Adipose tissue (tissue), 3 donors: ENCODE results near the gene GRAMD4. TPM values are rescaled to one million over a fixed set of nuclear protein-coding genes. Genes with fewer than 3 reads are reported as not detected.

ENCODE experiments used
- H3K27ac ChIP-seq: one replicate; pipeline ENCODE4 v1.5.1; 2013; ENCODE audit warnings: low read depth, low read length
- WGBS, 3 donors: extraction: QIAGEN DNeasy Blood & Tissue Kit; methylation state at CpG; one replicate each; pipeline ENCODE4 v1.1.7; 2013; 5-methylcytosine and 5-hydroxymethylcytosine counted together
- polyA plus RNA-seq, 3 donors: library from polyadenylated mRNA; stranded (reverse); fragments of 200-250 nt; gene quantifications; one replicate each; pipeline ENCODE4 v1.2.3, GENCODE V29; 2013
- donor health status: healthy with polysubstance abuse.
- donor health status: Bipolar disorder and iron deficiency.
- donor health status: healthy.

GRAMD4 gene
- polyA plus RNA-seq, 3 donors: 12.0 to 23.9 (median 12.1) TPM

DNA sequence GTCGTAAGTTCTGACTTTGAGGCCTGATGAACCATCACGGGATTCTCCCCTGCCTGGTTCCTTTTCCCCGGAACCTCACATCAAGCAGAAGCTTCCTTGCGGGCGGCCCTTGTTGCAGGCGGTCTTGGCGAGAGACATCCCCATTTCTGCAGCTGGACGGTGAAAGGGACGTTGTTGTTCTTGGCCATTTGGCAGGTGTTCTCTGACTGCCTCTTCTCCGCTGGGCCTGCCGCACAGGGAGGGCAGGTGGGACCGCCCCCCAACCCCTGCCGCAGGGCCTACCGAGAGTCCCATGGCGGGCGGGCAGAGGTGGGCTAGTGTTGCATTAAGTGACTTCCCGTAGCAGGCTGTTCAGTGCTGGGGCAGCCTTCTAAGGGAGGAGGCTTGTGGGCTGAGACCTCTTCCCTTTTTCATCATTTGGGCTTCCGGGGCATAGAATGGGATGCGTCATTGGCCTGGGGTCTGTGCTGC is 26.9 kb upstream of the GRAMD4 start:
- H3K27ac ChIP-seq: no peak overlapping the region
- 45 to 86% (median 65%) methylated on average over 18 to 19 of the region's 19 CpGs for WGBS, 3 donors

DNA sequence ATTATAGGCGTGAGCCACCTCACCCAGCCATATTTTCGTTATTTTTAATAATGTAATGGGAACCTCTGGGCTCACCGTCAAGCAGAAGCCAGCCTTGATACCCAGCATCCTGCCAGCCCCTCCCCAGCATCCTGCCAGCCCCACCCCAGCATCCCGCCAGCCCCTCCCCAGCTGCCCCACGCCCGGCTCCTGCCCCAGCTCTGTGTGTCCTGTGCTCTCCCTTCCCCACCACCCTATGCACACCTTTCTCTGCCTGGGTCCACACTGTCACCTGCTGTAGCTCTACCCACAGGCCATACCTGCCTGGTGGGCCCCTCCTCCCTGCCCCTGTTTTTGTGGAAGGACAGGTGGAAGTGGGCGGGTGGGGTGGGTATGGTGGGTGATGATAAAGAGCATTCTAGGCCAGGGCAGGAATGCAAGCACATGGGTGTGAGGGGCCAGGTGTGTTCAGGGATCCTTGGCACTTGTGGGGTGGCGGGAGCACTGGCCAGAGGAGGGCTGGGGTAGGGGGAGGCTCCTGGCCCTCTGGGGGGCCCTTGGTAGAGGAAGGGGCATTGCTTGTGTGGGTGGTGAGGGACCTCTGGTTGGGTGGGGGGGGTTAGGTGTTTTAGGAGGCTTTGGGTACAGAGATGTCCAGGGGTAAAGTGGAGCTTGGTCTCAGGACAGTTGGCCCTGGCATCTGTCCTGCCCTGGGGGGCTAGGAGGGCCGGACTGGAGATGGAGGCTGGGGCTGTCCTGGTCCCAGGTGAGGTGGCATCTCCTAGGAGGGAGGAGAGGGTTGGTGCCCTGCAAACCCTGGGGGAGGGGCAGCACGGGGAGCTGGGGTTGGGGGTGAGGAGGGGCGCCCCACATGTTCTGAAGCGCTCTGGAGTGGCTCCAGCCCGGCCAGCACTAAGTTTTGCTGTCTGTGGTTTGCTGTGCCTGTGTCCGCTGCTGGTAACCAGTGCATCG is 25.9 kb upstream of the GRAMD4 start:
- H3K27ac ChIP-seq: no peak overlapping the region
- WGBS, 3 donors: 78 to 92% (median 81%) methylated on average over 15 of the region's 15 CpGs

DNA sequence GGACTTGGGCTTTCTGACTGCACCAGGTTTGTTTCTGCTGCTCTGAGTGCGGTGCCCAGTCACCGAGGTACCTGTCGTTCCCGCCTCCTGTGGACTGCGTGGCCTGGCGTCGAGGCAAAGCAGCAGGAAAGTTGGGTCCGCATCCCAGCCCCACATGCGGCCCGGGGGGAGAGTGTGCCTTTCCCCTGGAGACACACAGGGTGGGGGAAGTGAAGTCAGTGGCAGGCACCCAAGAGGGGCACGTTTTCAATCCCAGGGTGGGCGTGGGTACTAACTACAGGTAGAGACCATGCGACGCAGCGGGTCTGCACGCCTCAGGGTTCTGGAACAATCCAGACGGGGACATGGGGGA is 25.3 kb upstream of the GRAMD4 start:
- 92 to 95% (median 93%) methylated on average over 17 of the region's 17 CpGs for WGBS, 3 donors
- H3K27ac ChIP-seq: no peak overlapping the region

DNA sequence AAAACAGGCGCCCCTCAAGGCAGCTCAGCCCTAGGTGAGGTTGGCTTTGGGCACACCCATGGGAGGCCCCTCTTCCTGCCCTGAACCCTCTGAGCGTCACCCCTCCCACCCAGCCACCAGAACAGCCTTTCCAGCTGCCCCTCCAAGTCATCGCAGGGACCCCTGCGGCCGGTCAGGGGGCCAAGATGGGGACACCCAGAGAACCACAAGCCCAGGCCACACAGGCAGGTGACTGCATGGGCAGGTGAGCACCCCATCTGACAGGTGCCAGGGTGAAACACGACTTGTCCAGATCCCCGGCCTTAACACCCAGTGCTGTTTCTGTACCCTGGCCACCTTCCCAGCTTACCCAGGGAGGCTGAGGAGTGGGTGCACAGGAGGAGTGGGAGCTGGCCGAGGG is 24.6 kb upstream of the GRAMD4 start:
- H3K27ac ChIP-seq: no peak overlapping the region
- WGBS, 3 donors: 89 to 91% (median 90%) methylated on average over 8 of the region's 8 CpGs

DNA sequence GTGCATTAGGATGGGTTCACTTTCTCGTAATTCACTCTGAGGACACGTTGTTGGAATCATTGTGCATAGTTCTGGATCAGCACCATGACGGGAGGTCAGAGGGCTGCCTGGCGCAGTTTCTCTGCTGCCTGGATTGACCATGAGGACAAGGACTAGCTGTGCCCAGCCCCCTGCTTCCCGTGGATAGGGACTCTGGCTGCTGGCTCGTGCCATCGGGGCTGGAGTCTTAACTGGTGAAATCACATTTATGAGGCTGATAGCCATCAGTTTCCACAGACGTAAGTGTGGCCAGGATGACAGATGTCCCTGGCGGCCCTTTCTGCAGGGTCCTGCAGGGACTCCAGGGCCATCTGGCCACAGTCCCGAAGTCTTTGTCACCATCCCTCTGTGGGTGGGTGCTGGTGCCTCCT is 24.1 kb upstream of the GRAMD4 start:
- 47 to 75% (median 57%) methylated on average over 10 of the region's 10 CpGs for WGBS, 3 donors
- H3K27ac ChIP-seq: no peak overlapping the region

DNA sequence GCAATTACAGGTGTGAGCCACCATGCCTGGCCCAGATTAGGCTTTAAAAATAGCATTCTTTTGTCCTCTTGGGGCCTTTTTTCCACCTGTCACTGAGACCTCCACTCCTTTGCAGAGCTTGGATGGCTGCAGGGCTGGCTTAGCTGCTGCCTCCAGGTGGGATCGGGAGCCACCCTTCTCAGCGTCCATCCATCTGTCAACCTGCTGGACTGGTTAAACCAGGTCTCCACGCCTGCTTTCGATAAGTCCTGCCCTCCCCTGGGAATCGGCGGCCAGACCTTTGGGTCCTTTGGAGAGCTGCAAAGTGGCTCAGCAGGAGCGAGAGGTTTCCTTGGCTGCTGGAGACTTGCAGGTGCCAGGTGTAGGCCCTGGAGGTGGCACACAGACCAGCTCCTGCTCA is 23.4 kb upstream of the GRAMD4 start:
- WGBS, 3 donors: 29 to 79% (median 78%) methylated on average over 7 of the region's 7 CpGs
- no peak overlapping the region for H3K27ac ChIP-seq

DNA sequence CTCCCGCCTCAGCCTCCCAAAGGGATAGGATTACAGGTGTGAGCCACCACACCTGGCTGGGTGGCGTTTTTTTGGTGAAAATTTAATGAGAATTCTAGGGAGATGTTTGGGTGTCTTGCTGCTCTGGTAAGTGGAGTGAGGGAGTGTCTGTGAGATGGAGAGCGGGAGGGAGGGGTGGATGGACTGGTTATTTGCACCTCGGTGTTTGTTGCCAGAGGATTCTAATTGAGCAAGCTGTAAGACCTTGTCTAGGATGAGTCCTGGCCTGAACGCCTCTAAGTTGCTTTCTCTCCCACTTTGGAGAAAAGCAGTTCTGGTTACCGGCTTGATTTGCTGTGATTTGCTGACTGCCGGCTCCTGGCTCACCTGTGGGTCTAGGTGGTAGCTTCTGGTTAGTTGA is 22.0 kb upstream of the GRAMD4 start:
- WGBS, 3 donors: 87 to 92% (median 87%) methylated on average over 7 of the region's 7 CpGs

DNA sequence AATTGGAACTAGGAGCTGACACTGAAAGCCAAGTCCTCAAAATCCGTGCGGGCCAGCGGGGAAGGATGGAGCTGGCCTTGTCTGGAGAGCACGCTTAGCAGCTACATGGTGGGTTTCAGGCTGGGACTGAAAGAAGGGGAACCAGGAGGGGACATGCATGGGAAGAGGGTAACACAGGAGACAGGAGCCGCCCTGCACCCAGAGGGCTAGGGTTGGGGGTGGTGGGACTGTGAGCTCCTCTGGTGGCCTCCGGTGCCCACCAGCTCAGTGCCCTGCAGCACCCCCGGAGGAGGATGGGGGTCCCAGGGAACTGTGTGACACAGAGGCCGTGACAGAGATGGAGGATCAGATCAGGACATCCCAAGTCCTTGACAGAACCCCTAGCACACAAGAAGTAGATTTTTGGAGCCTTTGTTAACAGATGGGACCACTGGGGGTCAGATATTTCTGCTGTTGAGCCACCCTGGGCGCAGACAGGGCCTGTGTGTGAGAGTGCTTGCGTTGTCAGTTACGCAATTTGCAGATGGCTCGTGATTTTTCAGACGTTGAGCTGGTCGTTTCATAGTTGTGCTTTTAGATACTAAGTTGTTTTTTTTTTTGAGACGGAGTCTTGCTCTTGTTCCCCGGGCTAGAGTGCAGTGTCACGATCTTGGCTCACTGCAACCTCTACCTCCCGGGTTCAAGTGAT is 21.3 kb upstream of the GRAMD4 start:
- WGBS, 3 donors: 62 to 87% (median 64%) methylated on average over 18 of the region's 18 CpGs
- no peak overlapping the region for H3K27ac ChIP-seq

More for the DNA sequence above, 22.0 kb upstream of the GRAMD4 start:
- H3K27ac ChIP-seq: no peak overlapping the region

DNA sequence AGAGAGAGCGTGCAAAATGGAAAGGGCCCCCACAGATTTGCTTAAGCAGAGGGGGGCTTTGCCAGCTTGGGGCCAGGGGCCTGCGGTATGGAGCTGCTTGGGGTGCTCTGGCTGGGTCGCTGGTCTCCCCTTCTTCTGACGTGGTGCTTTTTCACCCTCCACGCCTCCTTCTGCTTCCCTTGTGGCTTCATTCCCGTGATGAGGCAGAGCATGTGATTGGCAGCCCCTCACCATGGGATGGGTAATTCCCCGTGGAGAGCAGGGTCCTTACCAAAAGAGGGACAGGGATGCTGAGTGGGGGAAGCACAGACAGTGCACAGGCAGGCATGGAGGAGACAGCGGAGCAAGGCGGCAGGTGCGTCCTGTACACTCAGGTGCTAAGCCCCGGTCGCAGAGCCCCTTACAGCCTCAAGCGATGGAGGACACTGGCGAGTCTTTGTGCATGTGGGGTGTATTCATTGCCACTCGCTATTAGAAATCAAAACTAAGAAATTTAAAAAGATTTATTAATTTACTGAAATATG is 19.9 kb upstream of the GRAMD4 start:
- WGBS, 3 donors: 67 to 80% (median 73%) methylated on average over 15 of the region's 15 CpGs
- H3K27ac ChIP-seq: no peak overlapping the region

DNA sequence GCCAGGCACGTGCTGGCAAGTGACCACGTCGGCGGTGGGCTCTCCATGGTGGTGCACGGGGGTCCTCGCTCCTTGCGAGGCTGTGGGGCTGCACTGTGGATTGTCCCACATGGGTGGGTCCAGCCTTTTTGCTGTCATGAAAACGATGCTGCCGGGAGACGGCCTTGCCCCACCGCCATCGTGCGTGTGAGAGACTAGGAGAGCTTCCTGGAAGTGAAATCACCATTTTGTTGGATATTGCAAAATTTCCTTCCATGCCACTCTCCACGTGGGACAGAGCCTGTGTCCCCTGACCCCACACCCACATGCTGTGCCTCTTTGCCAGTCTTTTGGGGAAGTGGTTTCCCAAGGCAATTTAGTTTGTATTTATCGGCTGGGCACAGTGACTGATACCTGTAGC is 18.2 kb upstream of the GRAMD4 start:
- H3K27ac ChIP-seq: no peak overlapping the region
- WGBS, 3 donors: 59 to 89% (median 66%) methylated on average over 15 of the region's 15 CpGs

DNA sequence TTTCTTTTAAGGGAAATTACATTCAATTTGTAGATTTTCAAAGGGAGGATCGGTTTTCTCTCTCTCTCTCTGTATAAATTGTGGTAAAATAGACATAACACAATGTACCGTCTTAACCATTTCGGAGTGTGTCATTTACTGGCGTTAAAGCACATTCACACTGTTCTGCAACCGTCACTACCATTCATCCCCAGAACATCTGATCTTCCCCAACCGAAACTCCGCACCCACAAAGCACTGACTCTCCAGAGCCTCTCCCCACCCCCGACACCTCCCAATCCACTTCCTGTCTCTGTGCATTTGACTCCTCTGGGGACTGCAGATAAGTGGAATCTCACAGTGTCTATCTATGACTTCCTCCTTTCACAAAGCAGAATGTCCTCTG is 15.9 kb upstream of the GRAMD4 start:
- H3K27ac ChIP-seq: no peak overlapping the region
- 42 to 74% (median 48%) methylated on average over 8 of the region's 8 CpGs for WGBS, 3 donors

DNA sequence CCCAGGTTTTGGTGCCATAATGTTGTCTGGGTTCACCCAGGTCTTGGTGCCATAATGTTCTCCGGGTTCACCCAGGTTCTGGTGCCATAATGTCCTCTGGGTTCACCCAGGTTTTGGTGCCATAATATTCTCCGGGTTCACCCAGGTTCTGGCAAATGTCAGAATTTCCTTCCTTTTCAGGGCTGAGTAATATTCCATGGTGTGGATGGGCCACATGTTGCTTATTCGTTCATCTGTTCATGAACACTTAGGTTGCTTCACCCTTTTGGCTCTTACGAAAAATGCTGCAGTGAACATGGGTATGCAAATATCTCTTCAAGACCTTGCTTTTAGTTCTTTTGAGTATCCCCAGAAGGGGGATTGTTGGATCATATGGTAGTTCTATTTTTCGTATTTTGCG is 15.1 kb upstream of the GRAMD4 start:
- H3K27ac ChIP-seq: no peak overlapping the region
- WGBS, 3 donors: 90 to 96% (median 96%) methylated on average over 6 of the region's 6 CpGs

DNA sequence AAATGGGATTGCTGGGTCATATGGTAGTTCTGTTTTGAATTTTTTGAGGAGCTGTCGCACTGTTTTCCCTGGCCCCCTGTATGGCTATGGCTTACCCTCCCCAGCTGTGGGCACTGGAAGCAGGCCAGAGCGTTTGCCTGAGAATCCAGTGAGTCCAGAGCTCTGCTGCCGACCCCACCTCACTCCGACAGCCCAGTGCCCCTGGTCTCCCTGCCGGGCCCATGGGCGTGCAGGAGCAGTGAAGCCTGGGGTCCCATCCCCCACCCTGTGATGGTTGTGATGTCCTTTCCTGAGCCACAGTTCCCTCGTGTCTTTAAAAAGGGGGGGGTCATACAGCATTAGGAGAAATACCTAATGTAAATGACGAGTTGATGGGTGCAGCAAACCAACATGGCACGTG is 13.3 kb upstream of the GRAMD4 start:
- whole genome bisulfite sequencing, 3 donors: 73 to 83% (median 77%) methylated on average over 9 of the region's 9 CpGs
- no peak overlapping the region for H3K27ac ChIP-seq

DNA sequence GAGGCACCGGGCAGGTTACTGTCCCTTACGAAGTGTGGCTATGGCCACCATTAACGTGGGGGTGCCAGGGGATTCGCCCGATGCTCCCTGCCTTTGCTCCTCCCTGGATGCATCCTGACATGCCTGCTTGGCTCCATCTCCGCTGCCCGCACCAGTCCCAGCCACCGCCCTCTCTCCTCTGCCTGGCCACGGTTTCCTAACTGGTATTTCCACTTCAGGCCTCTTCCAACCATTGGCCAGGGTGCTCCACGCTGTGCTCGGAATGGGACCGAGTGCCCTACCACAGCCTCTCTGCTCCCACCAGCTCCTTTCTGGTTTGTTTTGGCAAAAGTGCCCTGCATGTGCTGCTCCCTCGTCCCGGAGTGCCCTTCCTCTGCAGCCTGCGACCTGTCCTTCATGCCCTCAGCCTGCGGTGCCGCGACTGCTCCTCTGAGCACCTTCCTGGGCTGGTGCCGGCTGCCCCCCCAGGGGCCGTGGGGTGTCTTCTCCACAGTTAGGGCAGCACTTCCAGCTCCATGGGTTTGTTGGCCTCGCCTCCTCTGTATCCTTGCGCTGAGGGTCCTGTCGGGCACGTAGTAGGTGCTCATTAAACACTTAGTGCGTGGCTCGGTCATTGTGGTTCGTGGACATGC is 12.6 kb upstream of the GRAMD4 start:
- WGBS, 3 donors: 88 to 92% (median 89%) methylated on average over 27 of the region's 27 CpGs
- no peak overlapping the region for H3K27ac ChIP-seq

DNA sequence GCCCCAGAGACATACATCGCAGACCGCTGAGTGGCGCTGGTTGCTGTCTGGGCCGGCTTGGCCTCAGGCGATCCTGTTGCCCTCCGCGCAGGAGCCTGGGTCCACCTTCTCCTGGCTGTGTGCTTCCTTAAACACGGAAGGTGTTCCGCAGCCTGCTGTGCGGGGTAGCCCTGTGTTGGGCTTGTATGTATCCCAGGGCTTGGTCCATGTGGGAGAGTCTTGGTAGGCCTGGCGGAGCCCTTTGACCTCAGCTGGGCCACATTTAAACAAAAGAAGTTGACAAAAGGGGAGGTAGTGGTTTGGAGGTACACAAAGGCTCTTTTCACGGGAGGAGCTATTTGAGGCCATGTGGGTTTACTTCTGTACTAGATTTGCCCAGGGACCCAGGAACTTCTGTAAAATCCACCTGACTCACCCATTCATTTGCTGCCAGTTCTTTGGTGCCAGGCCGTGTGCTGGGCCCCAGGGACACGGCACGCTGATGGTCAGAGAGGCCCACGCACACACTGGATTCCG is 11.0 kb upstream of the GRAMD4 start:
- H3K27ac ChIP-seq: no peak overlapping the region
- 77 to 88% (median 80%) methylated on average over 17 of the region's 17 CpGs for WGBS, 3 donors

DNA sequence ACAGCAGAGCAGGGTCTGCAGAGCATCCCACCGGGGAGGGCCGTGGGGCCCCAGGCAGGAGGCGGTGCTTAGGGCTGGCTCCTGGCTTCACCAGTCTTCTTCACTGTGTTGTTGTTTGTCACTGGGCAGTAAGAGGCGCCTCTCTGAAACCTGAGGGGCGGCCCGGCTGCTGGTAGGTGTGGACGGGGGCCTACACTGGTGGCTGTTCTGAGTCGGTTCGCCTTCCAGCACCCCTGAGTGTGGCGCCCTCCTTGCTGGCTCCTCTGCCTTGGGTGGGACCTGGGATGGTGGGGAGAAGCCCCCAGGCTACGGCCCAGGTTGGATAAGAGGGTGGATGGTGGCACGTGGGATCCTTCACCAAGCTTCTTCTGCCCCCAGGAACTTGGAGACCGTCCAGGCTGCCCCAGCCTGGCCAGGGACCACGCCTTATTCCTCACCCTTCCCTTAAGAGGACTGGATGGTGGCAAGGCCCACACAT is 10.4 kb upstream of the GRAMD4 start:
- 87 to 92% (median 90%) methylated on average over 14 of the region's 14 CpGs for WGBS, 3 donors
- H3K27ac ChIP-seq: no peak overlapping the region

DNA sequence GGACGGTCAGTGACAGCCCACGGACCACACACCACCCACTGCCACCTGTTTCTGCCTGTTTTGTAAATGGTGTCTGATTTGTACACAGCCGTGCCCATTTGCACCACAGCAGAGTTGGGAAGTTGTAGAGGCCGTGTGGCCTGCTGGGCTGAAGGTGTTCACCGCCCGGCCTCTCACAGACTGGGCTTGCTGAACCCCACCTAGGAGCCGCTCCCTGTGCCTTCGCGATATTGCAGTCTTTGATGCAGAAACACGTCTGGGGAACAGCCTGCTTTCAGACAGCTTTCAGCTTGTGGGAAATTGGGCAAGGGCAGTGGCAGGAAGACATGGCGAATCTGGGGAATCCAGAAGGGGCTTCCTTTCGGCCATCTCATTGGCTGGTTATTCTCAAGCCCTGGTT is 9.8 kb upstream of the GRAMD4 start:
- 64 to 87% (median 66%) methylated on average over 12 of the region's 12 CpGs for WGBS, 3 donors
- no peak overlapping the region for H3K27ac ChIP-seq

DNA sequence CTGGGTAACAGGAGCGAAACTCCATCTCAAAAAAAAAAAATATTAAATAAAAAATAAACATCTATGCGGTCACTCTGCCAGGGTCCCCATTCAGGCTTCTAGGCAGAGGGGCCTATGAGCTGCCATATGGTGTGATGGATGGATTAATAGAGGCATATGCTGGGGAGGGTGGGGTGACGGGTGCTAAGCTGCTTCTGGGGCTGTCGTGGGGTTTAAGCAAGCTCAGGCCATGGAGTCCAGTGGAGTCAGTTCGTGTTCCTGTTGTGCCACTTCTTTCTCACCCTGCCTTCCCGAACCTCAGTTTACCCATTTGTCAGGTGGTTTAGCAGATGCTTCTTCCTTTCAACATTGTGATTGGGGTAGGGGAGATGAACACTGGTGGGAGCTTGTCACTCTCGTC is 9.0 kb upstream of the GRAMD4 start:
- 85 to 94% (median 89%) methylated on average over 6 to 7 of the region's 7 CpGs for WGBS, 3 donors
- H3K27ac ChIP-seq: no peak overlapping the region
